ENCODE results near the gene C19orf67. TPM values are rescaled to one million over a fixed set of nuclear protein-coding genes. Genes with fewer than 3 reads are reported as not detected.

Gene C19orf67
- total RNA-seq, 1 donor from 2014 or later, result not detected

Other genes starting within 250 kb of the C19orf67 start
- gene NANOS3, start 208.6 kb downstream of the C19orf67 start, total RNA-seq, result 5.6 TPM
- 11.1 TPM for gene BRME1, start 179.7 kb downstream of the C19orf67 start, total RNA-seq
- 8.9 TPM for gene CC2D1A, start 179.6 kb downstream of the C19orf67 start, total RNA-seq
- not detected for gene PODNL1, start 147.4 kb downstream of the C19orf67 start, total RNA-seq
- 10.1 TPM for gene DCAF15, start 133.3 kb downstream of the C19orf67 start, total RNA-seq
- 1.7 TPM for gene RFX1, start 79.5 kb downstream of the C19orf67 start, total RNA-seq
- not detected for gene RLN3, start 57.6 kb downstream of the C19orf67 start, total RNA-seq
- 7.0 TPM for gene IL27RA, start 54.0 kb downstream of the C19orf67 start, total RNA-seq
- gene PALM3, start 23.7 kb downstream of the C19orf67 start, total RNA-seq, result 3.4 TPM
- gene MISP3, start 13.0 kb downstream of the C19orf67 start, total RNA-seq, result 1.6 TPM
- 37.1 TPM for gene SAMD1, start 5.0 kb upstream of the C19orf67 start, total RNA-seq
- gene PRKACA, start 32.0 kb upstream of the C19orf67 start, total RNA-seq, result 29.3 TPM
- 1.4 TPM for gene ASF1B, start 50.8 kb upstream of the C19orf67 start, total RNA-seq
- 47.9 TPM for gene ADGRL1, start 120.4 kb upstream of the C19orf67 start, total RNA-seq